Measurements from ENCODE around the gene RCAN1.

DNA sequence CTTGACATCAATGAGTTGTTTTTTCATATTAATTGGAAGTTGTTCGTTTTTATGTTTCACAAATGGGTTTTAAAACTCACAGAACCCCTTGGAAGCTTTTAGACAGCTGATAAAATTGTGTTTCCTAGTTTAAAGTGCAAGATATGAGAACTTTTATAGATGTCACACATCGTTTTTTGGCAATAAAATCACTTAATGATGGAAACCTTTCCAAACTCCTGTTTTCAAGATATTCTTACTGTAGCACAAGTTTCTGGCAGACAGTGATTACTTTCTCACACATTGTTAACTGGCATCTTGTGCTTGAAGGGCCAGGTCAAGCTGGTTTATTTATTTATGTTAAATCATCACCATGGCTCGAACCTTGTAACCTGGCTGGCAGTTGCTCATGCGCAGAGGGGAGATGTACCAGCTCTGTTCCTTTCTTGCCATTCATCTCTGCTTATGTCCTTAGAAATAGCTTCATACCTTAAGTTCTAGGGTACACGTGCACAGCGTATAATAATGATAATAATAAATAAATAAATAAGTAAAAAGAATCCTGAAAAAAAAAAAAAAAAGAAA is 10.2 kb upstream of the RCAN1 start:
- TF ChIP-seq POLR2A (IDR thresholded peaks at IDR 0.05; ENCODE audit: low read depth, low read length): no peak
- TF ChIP-seq POU2F2 (IDR thresholded peaks at IDR 0.05; ENCODE audit: low read depth, low read length): no peak
- TF ChIP-seq POLR2AphosphoS5 (IDR thresholded peaks at IDR 0.05; ENCODE audit: low read depth, low read length): no peak
- no peak for TF ChIP-seq TAF1 (IDR thresholded peaks at IDR 0.05; ENCODE audit: low read depth, low read length)
- TF ChIP-seq PAX5 (IDR thresholded peaks at IDR 0.05; ENCODE audit: insufficient read depth, low read length, severe bottlenecking): no peak

All from GM12891 (cell line).